ENCODE data around the gene CLCN3. TPM values are rescaled to one million over a fixed set of nuclear protein-coding genes. Genes with fewer than 3 reads are reported as not detected.

The CLCN3 gene
- total RNA-seq, 1 experiment from 2014 or later: 29.1 TPM

DNA sequence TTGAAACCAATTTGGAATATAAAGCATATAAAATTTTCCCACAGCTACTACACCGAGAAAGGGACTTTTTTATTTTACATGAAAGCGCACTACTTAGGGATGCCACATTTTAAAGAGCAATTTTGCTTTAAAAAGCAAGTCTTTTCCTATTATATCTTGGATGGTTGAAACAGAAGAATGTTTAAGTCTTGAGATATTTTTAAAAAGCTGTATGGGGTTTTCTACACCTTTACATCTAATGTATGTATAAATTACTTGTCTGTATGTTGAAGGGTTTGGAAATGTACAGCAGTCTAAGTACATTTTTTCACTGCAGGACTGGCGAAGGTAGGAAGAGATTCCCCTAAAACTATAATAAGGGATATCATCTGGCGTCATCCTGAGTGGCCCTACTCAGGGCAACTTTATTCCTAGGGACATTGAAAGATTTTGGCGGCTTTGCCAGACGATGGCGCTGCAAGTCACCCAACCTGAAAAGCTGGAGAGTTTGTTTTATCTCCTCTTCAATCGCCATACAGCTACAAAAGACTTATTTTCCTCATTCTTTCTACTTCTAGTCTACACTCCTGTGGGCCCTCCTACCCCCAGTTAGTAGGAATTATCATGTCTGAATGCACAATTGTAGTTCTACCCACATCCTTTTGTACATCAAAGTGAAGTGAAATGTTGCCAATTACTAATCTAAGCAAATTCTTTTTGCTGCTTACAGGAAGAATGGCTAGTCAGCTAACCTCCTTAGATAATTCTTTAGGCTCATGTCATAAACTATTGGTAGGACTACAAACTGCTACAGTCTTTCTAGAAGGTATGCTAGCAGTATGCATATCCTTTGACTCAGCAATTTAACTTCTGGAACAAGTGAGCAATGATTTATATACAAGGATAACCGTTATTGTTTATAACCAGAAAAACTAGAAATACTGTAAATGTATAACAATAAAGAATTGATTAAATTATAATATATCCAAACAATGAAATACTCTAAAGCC, 7.2 kb upstream of the CLCN3 start:
- H3K27me3 Mint-ChIP-seq (ENCODE audit: low read depth): no peaks in the 10 kb centered on the region
- peaks cover 18% of the 10 kb centered on the region for H3K4me1 Mint-ChIP-seq
- peak overlapping the region; percentile 96 for H3K27ac Mint-ChIP-seq
- TF ChIP-seq NR2C2 (CRISPR knock-in tag; IDR thresholded peaks at IDR 0.05) (no peak), FOXP1 (CRISPR knock-in tag; IDR thresholded peaks at IDR 0.05; ENCODE audit: borderline replicate concordance) (no peak), ELF4 (CRISPR knock-in tag; IDR thresholded peaks at IDR 0.05; ENCODE audit: low read depth) (no peak), TP53 (CRISPR knock-in tag; IDR thresholded peaks at IDR 0.05) (no peak), SP1 (CRISPR knock-in tag; conservative IDR thresholded peaks at IDR 0.05) (0 out of 2 replicates have a peak, but pooled peaks have one; percentile 3), NR3C1 (CRISPR knock-in tag; conservative IDR thresholded peaks at IDR 0.05; ENCODE audit: low read depth) (no peak)
- TF ChIP-seq, protein P1, sequence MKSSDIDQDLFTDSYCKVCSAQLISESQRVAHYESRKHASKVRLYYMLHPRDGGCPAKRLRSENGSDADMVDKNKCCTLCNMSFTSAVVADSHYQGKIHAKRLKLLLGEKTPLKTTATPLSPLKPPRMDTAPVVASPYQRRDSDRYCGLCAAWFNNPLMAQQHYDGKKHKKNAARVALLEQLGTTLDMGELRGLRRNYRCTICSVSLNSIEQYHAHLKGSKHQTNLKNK (CRISPR knock-in tag; IDR thresholded peaks at IDR 0.05): no peak
- ChIA-PET CTCF (interaction anchor here (0.6 to 2.2 kb wide), 27 partner anchors 9 to 691 kb away, joined by 3 to 18 read pairs (median 5); partner anchors contain the start of genes HPF1 and MFAP3L), POLR2A (interaction anchor here (1.1 to 1.2 kb wide), 2 partner anchors 47 to 162 kb away, joined by 3 to 5 read pairs; no protein-coding TSS in a partner anchor)
- ATAC-seq: peak; percentile 60
- no peaks in the 10 kb centered on the region for H3K36me3 Mint-ChIP-seq
- DNase-seq (ENCODE audit: low spot score): peak; percentile 77
- peak overlapping the region; percentile 87 for H3K4me3 Mint-ChIP-seq
- H3K9me3 Mint-ChIP-seq: no peaks in the 10 kb centered on the region

DNA sequence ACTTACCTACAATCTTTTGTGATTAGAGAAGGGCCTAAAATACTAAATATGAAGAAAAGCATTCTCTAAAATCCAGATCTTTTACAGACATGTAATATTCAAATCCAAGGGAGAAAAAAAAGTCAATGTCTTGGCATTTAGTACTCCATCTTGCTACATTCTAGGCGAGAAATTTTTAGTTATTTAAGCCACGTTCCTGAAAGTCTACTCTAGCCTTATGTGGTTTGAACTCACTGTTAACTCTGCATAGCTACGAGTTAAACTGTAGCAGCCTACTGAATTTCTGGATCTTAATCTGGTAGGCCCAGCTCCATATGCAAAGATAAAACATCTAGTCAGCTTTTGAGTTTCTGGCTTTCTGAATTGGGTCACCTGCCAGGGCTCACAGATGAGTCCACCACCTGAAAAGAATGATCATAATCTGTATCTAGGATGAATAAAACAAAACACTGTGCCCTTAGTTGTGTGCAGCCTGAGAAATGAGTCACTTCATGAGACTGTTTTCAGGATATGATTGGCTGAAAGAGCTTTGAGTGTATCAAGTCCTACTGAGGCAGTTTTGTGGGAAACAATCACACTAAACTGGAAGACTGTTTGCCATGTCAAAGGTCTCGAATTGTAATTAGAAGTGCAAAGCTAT, 4.8 kb upstream of the CLCN3 start:
- Mint-ChIP-seq H3K36me3 (no peaks in the 10 kb centered on the region), H3K9me3 (peaks cover 3% of the 10 kb centered on the region; the same call in 1 of the 2 replicates), H3K4me3 (no peak overlapping the region), H3K4me1 (peaks cover 21% of the 10 kb centered on the region), H3K27me3 (ENCODE audit: low read depth) (no peaks in the 10 kb centered on the region), H3K27ac (no peak overlapping the region)
- TF ChIP-seq, protein P2, sequence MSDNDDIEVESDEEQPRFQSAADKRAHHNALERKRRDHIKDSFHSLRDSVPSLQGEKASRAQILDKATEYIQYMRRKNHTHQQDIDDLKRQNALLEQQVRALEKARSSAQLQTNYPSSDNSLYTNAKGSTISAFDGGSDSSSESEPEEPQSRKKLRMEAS (CRISPR knock-in tag; IDR thresholded peaks at IDR 0.05): no peak
- TF ChIP-seq MYBL2 (CRISPR knock-in tag; IDR thresholded peaks at IDR 0.05) (no peak), TEAD1 (CRISPR knock-in tag; IDR thresholded peaks at IDR 0.05) (no peak), ZNF219 (CRISPR knock-in tag; IDR thresholded peaks at IDR 0.05; ENCODE audit: borderline replicate concordance) (no peak), ETV6 (CRISPR knock-in tag; IDR thresholded peaks at IDR 0.05) (no peak), ATF1 (CRISPR knock-in tag; IDR thresholded peaks at IDR 0.05) (no peak)
- TF ChIP-seq, protein P3, sequence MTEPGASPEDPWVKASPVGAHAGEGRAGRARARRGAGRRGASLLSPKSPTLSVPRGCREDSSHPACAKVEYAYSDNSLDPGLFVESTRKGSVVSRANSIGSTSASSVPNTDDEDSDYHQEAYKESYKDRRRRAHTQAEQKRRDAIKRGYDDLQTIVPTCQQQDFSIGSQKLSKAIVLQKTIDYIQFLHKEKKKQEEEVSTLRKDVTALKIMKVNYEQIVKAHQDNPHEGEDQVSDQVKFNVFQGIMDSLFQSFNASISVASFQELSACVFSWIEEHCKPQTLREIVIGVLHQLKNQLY (CRISPR knock-in tag; IDR thresholded peaks at IDR 0.05): no peak
- TF ChIP-seq, protein P4, sequence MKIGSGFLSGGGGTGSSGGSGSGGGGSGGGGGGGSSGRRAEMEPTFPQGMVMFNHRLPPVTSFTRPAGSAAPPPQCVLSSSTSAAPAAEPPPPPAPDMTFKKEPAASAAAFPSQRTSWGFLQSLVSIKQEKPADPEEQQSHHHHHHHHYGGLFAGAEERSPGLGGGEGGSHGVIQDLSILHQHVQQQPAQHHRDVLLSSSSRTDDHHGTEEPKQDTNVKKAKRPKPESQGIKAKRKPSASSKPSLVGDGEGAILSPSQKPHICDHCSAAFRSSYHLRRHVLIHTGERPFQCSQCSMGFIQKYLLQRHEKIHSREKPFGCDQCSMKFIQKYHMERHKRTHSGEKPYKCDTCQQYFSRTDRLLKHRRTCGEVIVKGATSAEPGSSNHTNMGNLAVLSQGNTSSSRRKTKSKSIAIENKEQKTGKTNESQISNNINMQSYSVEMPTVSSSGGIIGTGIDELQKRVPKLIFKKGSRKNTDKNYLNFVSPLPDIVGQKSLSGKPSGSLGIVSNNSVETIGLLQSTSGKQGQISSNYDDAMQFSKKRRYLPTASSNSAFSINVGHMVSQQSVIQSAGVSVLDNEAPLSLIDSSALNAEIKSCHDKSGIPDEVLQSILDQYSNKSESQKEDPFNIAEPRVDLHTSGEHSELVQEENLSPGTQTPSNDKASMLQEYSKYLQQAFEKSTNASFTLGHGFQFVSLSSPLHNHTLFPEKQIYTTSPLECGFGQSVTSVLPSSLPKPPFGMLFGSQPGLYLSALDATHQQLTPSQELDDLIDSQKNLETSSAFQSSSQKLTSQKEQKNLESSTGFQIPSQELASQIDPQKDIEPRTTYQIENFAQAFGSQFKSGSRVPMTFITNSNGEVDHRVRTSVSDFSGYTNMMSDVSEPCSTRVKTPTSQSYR (CRISPR knock-in tag; IDR thresholded peaks at IDR 0.05): no peak
- TF ChIP-seq, protein P5, sequence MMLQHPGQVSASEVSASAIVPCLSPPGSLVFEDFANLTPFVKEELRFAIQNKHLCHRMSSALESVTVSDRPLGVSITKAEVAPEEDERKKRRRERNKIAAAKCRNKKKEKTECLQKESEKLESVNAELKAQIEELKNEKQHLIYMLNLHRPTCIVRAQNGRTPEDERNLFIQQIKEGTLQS (CRISPR knock-in tag; conservative IDR thresholded peaks at IDR 0.05): no peak
- TF ChIP-seq, protein P6, sequence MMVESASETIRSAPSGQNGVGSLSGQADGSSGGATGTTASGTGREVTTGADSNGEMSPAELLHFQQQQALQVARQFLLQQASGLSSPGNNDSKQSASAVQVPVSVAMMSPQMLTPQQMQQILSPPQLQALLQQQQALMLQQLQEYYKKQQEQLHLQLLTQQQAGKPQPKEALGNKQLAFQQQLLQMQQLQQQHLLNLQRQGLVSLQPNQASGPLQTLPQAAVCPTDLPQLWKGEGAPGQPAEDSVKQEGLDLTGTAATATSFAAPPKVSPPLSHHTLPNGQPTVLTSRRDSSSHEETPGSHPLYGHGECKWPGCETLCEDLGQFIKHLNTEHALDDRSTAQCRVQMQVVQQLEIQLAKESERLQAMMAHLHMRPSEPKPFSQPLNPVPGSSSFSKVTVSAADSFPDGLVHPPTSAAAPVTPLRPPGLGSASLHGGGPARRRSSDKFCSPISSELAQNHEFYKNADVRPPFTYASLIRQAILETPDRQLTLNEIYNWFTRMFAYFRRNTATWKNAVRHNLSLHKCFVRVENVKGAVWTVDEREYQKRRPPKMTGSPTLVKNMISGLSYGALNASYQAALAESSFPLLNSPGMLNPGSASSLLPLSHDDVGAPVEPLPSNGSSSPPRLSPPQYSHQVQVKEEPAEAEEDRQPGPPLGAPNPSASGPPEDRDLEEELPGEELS (CRISPR knock-in tag; IDR thresholded peaks at IDR 0.05): no peak
- TF ChIP-seq, protein P7, sequence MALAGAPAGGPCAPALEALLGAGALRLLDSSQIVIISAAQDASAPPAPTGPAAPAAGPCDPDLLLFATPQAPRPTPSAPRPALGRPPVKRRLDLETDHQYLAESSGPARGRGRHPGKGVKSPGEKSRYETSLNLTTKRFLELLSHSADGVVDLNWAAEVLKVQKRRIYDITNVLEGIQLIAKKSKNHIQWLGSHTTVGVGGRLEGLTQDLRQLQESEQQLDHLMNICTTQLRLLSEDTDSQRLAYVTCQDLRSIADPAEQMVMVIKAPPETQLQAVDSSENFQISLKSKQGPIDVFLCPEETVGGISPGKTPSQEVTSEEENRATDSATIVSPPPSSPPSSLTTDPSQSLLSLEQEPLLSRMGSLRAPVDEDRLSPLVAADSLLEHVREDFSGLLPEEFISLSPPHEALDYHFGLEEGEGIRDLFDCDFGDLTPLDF (CRISPR knock-in tag; IDR thresholded peaks at IDR 0.05): no peak
- ATAC-seq: no peak
- ChIA-PET POLR2A (no interaction called here), CTCF (no interaction called here)
- DNase-seq (ENCODE audit: low spot score): no peak
